GM12878 (cell line): ENCODE data around the gene ERC1. TPM values are rescaled to one million over a fixed set of nuclear protein-coding genes. Genes with fewer than 3 reads are reported as not detected.

ENCODE experiments used
- CBFB ChIP-seq: IDR thresholded peaks from 2 replicates; pipeline ENCODE4 v1.6.1; 2016; ENCODE audit warnings: antibody characterized with exemption, low read depth
- IRF3 ChIP-seq: fragments of 450-650 bp; IDR thresholded peaks from 2 replicates; pipeline ENCODE4 v1.6.1; 2014; ENCODE audit warnings: mild to moderate bottlenecking
- JUND ChIP-seq: IDR thresholded peaks from 2 replicates; pipeline ENCODE4 v1.6.1; 2012; ENCODE audit warnings: low read depth, mild to moderate bottlenecking, low read length, improper control_type of control experiment, moderate library complexity
- MEF2A ChIP-seq: IDR thresholded peaks from 2 replicates; pipeline ENCODE4 v1.6.1; 2011; ENCODE audit warnings: low read depth, mild to moderate bottlenecking, low read length, moderate library complexity; ENCODE audit not compliant: insufficient read depth
- MEF2B ChIP-seq: fragments of 450-650 bp; IDR thresholded peaks from 2 replicates; pipeline ENCODE4 v1.6.1; 2018; ENCODE audit warnings: mild to moderate bottlenecking, moderate library complexity; ENCODE audit not compliant: partially characterized antibody, poor library complexity, severe bottlenecking
- MLLT1 ChIP-seq: fragments of 450-650 bp; IDR thresholded peaks from 2 replicates; pipeline ENCODE4 v1.6.1; 2016; ENCODE audit warnings: mild to moderate bottlenecking
- MTA2 ChIP-seq: fragments of 450-650 bp; IDR thresholded peaks from 2 replicates; pipeline ENCODE4 v1.6.1; 2016; ENCODE audit warnings: low read depth, mild to moderate bottlenecking, moderate library complexity
- RFX5 ChIP-seq: IDR thresholded peaks from 2 replicates; pipeline ENCODE4 v1.6.1; 2011; ENCODE audit warnings: low read depth, low read length, improper control_type of control experiment
- USF2 ChIP-seq: IDR thresholded peaks from 2 replicates; pipeline ENCODE4 v1.6.1; 2011; ENCODE audit warnings: low read depth, low read length, improper control_type of control experiment, borderline replicate concordance
- polyA plus RNA-seq, 11 experiments: library from polyadenylated mRNA; depleted of rRNA in 4 of 11; unstranded in 6 of 11; stranded (reverse) in 5 of 11; fragments of >200 nt; fragmentation: Nextera tagmentation in 4 of 11; fragmentation: Illumina TruSeq in 1 of 11; extraction: Ambion mirVana in 4 of 11; extraction: Trizol in 1 of 11; gene quantifications; 1 replicate in 1 of 11; 2 replicates in 10 of 11; pipeline versions ENCODE4 v1.2.1 to v1.2.3, GENCODE V29; 2011 to 2016; ENCODE audit warnings: inconsistent platforms in 2 of 11, missing spikeins in 2 of 11, low read depth in 1 of 11
- total RNA-seq, 4 experiments: library from RNA; depleted of rRNA in 3 of 4; stranded (reverse); fragments of >200 nt in 3 of 4; fragmentation: Illumina TruSeq in 1 of 4; extraction: Trizol in 1 of 4; gene quantifications; 2 replicates each; pipeline versions ENCODE4 v1.2.1 to v1.2.3, GENCODE V29; 2013 to 2021

ERC1 gene
- total and polyA plus RNA-seq, 10 of the 15 experiments (the other 5 are each of a cell fraction or from before 2014, with no cell fraction given), result 0.75 to 8.0 (median 5.0) TPM

- TF ChIP-seq USF2, result no peak
- TF ChIP-seq MLLT1, result peak; percentile 63; the same call in 1 of the 2 replicates
- TF ChIP-seq CBFB, result no peak
- no peak for TF ChIP-seq MEF2A
- TF ChIP-seq IRF3, result no peak
- TF ChIP-seq JUND, result no peak
- peak; percentile 27; the same call in 1 of the 2 replicates for TF ChIP-seq MTA2
- TF ChIP-seq MEF2B, result peak; percentile 40
- no peak for TF ChIP-seq RFX5
Observed at GRCh38 chr12:990661-991349, at the start of gene ERC1 (continued).
